Stimulated activated CD4-positive, alpha-beta T cell treated with anti-CD3 and anti-CD28 coated beads, Interleukin-1b, Interleukin-23, amount 100 ng/mL, for 48 hours (primary cell): ENCODE data around the gene WLS.

ENCODE experiments used
- DNase-seq: peaks from one replicate; pipeline ENCODE4 v3.0.0-alpha.2; 2020

WLS gene

DNA sequence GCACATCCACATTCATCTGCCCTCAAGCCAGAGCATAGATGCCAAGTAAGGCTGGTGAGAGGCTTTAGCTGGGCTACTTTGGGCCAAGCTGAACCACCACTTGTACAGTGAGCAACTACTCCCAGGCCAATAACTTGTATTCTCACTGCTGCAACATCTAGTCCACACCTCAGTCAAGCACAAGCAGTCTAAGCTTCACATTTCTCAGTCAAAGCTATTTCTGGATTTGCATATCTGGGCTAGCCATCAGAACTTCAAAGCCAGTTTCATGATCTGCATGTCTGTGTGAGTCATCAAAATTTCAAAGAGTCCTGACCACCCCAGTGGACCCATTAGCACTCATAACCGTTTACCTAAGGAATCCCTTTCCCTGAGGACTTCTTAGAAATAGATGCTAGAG is 104.2 kb downstream of the WLS start:
- DNase-seq, result no peak

DNA sequence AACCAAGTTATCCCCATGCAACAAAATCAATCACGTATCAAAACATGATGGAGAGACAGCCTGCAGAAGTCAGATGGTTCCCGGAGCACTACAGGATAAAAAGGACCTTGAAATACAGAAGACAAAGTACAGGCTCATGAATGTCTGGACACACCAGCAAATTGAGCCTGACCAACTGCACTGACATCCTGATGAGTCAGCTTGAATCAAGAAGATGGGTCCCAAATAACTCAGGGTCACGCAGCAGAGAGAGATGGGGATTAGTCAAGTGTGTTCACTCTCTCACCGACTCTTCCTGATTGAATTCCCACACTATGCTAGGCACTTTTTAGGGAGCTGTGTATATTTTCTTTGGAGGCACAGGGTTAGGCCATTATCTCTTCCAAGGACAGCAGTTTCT is 110.8 kb downstream of the WLS start:
- no peak for DNase-seq

- peak; percentile 22 for DNase-seq
These were observed 112.1 kb downstream of the WLS start for GRCh38 chr1:68120136-68120791.

GRCh38 chr1:68119445-68119844 is 112.9 kb downstream of the WLS start:
- DNase-seq, result no peak

DNA sequence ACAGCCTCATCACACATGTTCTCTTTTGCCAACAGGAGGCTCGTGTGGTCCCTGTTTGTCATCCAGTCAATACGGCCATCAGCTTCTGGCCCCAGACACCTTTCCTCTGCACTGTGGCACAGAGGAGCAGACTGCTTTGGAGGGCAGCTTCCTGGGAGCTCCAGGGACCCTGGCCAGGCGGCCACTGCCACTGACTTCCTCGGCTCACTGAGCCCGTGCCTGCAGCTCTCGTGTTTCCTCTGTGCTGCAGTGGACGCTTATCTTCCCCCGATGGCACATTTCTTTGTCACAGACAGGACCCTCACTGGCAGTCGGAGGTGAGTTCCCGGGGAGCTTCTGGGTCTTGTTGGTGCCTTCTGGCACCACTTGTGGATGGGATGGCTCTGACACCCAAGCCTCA is 114.9 kb downstream of the WLS start:
- no peak for DNase-seq

- DNase-seq, result peak; percentile 35
These were observed 115.6 kb downstream of the WLS start for GRCh38 chr1:68116643-68117235.

- no peak for DNase-seq
These were observed 117.0 kb downstream of the WLS start for GRCh38 chr1:68115308-68115707.

GRCh38 chr1:68113966-68114365 is 118.4 kb downstream of the WLS start:
- DNase-seq, result no peak

DNA sequence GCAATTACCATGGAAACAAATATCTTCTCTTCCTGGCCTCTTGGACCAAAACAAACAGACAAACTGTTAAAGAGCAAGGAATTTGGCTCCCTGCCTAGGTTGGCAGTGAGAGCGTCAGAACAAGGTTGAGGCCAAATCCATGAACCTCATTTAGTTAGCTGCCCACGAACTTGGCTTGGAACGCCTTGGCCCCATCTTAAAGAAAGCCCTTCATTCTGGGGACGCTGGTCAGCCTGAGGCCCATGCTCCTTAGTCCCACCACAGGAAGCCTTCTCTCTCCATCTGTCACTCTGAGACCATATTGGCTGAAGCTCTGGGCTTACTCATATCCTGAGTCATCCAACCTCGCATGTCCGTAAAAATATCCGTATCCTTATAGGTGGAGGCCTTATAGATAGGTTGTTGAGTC is 119.5 kb downstream of the WLS start:
- no peak for DNase-seq

- DNase-seq, result no peak
These were observed 120.5 kb downstream of the WLS start for GRCh38 chr1:68111519-68112436.

DNA sequence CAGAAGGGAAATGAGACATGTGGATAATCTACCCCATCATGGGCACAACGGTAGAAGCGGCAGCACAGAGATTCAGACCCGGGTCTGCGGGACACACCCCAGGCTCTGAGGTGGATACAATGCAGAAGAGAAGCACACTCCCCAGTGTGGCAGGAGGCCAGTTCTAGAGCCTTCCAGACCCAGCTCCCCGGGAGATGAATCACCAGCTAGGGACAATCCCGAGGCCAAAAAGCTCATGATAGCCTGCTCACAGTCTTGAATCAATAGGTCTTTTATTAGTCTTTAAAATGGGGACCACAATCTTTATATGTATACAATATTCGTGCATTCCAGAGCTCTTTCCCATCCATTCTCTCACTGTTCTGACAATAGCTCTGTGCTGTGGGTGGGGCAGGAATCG is 124.6 kb downstream of the WLS start:
- DNase-seq, result no peak

- no peak for DNase-seq
These were observed 128.3 kb downstream of the WLS start for GRCh38 chr1:68103884-68104554.

GRCh38 chr1:68103011-68103545 is 129.2 kb downstream of the WLS start:
- DNase-seq, result no peak

DNA sequence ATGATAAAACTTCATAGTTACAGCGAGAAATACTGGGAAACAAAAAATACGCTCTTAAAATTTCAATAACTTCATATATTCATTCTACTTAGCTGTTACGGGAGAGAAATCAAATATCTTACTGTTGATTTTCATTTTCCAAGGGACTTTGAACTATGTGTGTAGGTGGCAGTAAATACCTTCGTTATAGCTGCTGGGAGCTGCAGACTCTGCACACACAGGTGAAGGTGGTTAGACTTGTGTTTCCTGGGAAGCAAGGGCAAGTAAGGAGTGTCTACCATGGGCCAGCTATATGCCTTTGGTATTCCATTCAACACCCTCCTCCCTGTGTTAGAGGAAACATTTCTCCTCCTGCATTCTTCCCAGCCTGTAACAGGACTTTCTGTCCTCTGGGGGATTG is 130.5 kb downstream of the WLS start:
- no peak for DNase-seq

DNA sequence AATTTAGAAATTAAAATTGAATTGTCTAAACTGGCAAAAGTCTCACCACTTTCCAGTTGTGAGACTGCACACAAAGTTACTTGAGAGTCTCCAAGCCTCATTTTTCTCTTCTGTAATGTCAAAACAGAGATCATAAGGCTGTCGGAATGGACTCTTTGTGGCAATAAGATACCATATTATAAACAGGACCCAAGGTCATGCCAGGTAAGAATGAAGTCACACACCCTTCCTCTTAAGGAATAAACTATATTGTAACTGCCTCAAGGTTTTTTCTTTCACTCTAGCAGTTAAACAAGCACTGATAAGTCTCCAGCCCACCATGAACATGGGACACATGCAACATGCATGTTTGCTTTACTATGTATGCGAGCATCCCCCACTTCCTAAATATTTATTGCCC is 131.8 kb downstream of the WLS start:
- no peak for DNase-seq

- no peak for DNase-seq
These were observed 138.6 kb downstream of the WLS start for GRCh38 chr1:68093737-68094136.

DNA sequence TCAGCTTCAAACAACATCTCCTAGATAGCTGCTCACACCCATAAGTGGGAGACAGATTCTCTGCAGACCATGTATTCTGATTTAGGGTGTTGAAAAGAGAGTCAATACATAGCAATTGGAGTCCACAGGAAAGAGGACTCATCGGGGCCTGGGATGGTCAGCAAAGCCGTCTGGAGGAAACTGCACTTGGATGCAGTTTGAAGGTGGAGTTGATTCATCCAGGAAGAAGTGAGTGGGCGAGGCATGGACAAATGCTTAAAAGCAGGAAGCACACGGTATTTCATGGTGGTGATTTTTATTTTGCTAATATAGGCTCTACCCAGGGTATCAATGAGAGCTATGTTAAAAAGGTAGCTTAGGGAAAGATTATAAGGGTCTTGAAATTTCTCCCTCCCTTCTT is 145.1 kb downstream of the WLS start:
- no peak for DNase-seq

DNA sequence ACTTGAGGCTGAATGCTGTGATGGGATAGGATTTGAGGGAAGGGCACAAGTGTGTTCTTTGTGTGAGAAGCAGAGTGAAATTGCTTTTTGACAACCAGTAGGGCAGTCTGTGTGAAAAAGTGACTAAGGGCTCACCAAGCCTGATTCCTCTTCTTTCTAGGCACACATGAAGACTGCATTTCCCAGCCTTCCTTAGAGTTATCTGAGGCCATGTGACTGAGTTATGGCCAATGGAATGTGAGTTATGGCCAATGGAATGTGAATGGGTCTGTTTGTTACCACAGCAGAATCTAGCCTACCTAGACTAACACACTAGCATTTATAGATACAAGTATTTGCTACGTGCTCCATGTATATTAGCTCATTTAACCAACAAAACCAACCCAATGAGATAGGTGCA is 146.6 kb downstream of the WLS start:
- DNase-seq, result no peak

GRCh38 chr1:68083686-68084085 is 148.6 kb downstream of the WLS start:
- DNase-seq, result no peak

DNA sequence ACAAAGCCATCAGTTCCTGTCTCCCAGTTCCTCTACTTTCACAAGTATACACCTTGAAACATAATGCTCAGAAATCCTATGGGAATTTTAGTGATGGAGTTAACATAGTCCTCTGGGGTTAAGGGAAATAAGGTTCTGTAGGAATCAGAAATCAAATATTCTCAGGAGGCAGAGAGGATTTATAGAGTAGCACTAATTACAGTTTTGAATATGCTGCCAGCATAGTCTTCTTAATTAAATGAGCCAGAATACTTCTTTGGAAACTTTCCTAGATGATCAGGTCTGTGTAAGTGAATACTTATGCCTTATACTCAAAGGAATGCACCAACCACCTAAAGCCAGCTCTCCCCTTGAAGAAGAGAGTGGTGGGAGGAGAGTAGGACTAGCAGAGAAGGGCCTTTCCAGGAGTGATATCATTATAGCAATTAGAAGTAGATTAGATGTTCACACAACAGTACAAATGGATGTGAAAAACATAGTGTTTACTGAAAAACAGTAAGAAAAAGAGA is 150.5 kb downstream of the WLS start:
- no peak for DNase-seq

DNA sequence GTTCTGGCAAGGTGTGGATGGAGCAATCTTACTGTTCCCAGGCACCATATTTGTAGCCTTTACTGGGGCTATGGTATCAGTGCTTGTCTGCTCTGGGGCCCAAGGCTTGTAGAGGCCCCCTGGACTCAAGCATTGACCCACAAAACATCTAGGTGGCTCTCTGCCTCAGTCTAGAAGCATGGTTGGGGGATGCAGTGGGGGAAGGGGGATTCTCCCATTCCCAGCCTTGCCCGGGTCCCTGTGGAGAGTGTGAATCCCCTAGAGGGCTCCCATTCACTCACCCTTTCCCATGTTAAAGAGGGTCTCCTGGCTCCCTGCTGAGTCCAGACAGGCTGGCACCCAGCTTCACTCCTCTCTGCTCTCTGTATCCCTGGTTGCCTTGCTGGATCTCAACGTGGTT is 153.7 kb downstream of the WLS start:
- DNase-seq, result no peak
